HG02623 (cell line): ENCODE results near the gene SEMA6B.

ENCODE experiments used
- ATAC-seq: cut with Tn5 transposase; IDR thresholded peaks from one replicate; pipeline ENCODE4 v1.9.1; 2021; ENCODE audit warnings: moderate library complexity; ENCODE audit not compliant: unreplicated experiment

Gene SEMA6B

DNA sequence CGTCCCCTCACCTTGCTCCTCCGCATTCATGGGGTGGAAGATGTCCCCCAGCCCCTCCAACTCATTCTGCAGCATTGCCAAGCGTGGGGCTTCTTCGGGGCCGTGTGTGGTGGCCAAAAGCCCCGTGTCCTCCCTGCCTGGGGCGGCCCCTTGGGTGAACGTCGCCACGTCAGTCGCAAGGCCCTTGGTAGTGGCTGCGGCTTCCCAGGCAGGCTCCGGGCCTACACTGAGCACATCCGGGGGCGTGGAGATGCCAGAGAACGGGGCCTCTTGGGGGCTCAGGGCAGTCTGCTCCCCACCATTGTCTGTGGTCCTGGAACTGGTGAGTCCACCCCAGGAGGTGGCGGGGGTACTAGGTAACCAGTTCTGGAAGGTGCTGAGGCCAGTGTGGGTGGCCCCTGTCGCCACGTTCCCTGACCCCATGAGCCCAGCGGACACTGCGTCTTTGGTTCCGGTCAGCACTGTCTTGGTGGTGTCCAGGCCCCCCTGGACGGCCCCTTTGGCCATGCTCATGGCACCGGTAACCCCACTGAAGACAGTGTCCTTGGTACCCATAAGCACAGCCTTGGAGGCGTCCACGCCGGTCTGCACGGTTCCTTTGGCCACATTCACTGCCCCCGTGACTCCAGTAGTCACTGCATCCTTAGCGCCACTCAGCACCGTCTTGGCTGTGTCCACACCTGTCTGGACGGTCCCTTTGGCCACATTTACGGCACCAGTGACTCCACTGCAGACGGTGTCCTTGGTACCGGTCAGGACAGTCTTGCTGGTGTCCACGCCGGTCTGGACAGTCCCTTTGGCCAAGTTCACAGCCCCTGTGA, 48.8 kb downstream of the SEMA6B start:
- ATAC-seq = no peak

DNA sequence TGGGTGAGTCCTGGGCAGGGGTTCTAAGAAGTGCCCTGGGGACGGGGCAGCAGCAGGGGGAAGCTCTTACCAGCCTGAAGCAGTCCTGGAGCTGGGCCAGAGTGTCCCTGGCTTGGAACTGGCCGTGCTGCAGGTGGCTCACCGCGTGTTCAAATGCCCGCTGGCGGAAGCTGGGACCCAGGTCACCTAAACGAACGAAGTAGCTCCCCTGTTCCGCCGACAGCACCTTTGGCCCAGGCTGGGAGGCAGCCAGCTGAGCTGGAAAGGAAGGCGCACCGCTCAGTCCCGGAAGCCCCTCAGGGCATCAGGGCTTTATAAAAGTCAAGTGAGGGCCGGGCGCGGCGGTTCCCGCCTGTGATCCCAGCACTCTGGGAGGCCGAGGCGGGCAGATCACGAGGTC, 50.8 kb downstream of the SEMA6B start:
- ATAC-seq = no peak

DNA sequence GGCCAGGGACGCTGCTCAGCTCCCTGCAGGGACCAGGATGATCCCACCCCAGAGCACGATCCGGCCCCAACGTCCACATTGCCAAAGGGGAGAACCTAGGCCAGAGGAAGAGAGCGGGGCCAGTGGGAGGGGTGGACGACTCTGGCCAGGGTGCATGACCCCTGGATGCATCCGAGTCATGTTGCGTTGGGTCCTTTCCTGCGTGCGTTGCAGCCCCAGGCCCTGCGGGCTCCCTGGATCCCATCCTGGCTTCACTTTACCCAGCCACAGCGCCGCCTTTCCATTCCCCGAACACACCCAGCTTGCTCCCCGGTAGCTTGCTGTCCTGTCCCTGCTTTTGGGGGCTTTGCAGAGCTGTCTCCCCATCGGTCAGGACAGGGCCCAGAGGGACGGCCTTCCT, 51.7 kb downstream of the SEMA6B start:
- no peak for ATAC-seq

DNA sequence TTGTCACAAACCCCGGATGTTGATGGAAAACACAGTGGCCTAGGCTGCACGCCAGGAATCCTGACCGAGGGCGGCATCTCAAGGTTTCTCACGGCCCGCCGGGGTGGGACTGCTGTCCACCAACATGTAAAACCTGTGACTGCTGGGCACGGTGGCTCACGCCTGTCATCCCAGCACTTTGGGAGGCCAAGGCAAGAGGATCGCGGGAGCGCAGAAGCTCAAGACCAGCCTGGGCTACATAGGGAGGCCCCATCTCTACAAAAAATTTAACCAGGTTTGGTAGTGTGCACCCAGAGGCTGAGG, 52.4 kb downstream of the SEMA6B start:
- no peak for ATAC-seq

DNA sequence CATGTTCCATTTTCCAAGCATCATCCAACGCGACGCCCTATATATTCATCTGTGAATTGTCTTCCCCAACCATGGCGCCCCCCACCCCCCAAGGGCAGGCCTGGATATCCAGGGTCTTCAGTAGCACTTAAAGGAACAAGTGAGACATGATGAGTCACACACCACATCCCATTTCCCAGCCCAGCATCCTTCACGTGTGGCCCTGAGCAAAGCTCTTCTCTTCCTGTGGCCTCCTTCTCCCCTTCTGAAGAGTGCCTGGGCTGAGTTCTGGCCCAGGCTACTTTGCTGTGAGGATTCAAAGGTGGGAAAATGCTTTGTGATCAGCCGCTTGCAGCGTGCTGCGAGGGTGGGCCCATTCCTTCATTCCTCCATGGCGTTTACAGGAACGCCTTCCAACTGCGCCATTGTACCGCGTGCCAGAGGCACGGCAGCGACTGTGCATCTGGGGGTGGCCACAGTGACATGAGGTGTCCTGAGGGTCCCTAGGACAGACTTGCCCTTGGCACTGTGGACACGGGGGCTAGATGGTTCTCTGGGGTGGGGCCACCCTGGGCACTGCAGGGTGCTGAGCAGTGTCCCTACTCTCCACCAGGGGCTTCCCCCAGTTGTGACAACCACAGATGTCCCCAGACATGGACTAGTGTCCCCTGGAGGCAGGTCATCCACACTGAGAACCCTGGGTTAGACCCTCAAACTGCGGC, 52.9 kb downstream of the SEMA6B start:
- no peak for ATAC-seq

DNA sequence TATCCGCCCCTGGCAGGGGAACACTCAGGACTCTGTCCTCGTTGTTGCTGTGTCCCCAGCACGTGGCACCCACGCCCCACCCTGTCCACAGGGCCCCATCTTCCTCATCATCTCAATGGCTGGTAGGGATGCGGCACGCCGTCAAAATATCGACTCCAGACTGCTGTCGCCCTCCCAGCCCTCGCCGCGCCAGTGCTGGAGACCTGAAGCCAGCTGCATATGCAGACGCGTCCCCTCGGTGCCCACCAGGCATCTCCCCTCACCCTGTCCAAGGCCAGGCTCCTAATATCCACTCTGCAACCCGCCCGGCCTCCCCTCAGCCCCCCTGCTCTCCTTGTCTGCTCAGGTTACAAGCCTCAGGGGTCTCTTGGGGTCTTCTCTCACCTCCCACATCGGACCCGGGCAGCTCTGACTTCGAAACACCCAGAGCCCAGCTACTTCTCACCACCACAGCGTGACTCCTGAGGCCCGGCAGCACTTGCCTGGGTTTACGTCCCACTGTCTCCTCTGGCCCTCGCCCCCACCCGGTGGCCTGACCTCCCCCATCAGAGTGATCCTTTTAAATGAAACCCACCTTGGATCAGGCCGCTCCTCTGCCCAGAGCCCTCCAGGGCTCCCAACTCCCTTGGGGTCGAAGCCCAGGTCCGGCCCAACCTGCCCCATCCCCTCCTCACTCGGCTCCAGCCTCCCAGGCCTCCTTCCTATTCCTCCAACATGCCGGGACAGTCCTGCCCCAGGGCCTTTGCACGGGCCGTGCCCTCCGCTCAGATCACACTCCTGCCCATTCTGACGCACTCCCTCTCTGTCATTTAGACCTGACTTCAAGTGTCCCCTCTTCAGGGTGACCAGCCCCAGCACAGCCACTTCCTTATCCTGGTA, 53.7 kb downstream of the SEMA6B start:
- no peak for ATAC-seq

DNA sequence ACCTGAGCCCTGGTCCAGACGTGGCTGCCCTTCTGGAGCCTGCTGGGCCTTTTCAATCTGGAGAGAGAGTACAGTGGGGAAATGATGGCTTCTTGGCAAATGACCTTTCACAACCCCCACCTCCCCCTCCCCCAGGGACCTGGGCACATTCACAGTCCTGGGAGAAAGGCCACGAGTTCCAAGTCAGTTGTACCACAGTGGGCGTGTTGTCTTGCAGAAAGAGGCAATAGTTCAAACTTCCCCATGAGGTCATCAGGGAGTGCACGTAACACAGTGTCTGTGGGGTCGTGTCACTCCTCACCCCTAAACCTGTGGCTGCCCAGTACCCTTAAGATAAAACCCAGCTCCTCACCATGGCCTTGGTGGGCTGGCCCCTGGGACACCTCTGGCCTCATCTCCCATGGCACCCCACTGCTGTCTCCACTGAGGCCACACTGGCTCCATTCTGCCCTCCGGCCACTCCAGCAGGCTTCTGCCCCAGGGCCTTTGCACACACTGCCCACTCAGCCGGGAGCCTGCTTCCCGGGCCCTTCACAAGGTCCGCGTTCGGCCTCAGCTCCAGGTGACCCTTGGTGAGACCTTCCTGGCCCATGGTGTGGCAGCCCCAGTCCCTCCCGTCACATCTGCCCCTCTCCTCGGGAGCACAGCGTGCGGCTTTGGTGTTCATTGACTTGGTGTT, 54.5 kb downstream of the SEMA6B start:
- no peak for ATAC-seq

DNA sequence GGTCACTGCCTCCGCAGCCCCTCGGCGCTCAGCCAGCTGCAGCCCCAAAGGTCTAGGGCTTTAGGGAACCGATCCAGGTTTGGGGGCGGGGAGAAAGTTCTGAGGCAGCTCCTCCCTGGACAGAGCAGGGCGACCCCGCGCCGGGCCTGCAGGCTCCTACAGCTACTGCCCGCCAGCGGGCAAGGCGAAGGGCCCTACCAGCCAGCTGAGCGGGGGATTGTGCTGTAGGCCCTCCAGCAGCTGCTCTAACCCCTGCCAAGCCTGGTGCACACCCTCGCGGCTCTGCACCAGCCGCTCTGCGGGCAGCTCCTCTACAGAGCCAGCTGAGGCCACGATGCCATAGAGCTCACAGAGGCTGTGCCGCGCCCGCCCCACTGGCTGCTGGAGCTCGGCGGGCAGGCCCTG, 55.2 kb downstream of the SEMA6B start:
- no peak for ATAC-seq

DNA sequence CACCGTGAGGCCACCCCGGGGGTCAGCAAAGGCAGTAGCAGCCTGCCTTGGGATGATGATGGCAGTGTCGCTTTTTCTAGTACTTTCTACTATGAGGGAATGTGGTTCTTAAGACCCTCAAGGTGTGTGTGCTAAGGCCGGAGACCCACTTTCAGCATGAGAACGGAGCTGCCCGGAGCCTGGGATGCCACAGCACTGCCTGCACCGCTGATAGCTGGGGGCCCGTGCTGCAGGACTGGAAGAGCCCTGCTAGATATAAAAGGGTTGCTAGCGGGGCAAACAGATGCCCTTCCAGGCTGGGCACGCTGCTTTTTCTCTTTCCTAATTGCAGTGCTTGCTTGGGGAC, 55.7 kb downstream of the SEMA6B start:
- ATAC-seq = no peak

DNA sequence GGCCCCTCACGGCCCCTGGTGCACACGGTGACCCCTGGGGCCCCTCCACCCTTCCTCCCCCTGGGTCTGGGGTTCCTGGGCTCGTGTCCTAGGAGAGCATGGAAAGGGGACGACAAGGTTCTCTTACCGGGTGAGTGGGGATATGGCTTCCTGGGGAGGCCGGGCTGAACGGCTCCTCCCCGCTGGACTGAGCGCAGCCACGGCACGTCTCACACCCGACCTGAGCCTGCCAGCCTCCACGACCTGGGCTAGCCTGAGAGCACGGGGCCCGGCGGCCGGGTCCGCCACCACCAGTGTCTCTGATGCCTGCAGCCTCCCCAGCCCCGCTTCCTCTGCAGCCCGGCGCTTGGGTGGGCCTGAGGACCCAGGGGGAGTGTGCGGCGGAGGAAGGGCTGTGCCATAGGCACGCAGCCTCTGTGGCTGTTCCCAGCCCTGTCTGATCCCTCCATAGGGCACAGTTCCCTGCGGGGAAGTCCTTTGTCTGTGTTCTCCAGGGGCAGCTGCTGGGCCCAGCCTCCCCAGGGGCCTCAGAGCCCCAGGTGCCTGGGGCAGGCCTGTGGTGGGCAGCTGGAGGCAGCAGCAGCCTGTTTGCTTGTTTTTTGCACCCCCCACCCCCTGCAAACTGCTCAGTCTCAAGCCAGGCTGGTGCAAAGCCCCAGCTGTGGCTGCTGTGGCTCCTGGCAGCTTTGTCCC, 56.2 kb downstream of the SEMA6B start:
- ATAC-seq = no peak

DNA sequence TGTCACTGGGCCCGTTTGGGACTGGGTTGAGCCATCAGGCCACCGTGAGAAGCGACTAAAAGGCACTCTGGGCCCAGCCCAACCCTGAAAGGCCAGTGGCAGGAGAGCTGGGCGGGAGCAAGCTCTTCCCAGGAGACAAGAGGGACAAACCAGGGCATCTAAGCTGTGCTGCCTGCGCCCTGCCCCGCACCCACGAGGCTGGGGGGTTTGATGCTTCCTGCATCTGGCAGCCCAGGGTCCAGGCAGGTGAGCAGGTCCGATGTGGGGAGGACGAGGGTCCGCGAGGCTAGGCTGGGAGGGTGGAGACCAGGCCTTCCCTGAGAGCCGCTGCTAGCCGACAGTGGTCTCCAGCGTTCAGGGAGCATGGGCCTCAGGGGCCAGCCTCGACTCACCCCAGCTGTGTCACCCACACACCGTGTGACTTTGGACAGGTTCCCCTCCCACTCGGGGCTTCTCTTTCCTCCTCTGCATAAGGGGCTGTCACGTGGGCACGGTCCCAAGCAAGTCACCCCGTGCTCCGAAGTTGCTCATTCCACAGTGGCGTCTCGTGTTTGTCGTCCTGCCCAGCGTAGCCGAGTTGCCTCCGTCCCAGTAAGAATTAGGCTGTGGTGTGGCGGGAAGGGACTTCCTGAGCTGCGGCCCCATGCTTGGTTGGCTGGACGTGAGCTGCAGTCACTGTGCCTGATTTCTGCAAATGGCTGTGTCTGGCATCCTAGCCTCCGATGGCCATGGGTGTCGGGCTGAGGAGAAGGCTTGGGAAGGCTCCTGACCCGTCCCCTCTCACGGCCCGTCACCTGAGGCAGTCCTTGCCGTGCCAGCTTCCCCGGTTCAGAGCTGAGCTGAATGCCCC, 57.0 kb downstream of the SEMA6B start:
- ATAC-seq = no peak

DNA sequence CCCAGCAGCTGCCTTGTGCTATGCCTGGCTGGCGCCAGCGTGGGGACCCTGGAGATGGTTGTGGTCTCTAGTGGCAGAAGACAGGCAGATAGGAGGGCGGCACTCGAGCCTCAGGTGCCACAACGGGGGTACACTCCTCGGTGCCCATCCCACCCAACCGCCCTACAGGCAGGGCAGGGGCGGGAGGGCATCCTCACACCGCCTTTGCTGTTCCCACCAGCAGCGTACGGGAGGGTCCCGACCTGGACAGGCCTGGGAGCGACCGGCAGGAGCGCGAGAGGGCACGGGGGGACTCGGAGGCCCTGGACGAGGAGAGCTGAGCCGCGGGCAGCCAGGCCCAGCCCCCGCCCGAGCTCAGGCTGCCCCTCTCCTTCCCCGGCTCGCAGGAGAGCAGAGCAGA, 57.8 kb downstream of the SEMA6B start:
- ATAC-seq = no peak

DNA sequence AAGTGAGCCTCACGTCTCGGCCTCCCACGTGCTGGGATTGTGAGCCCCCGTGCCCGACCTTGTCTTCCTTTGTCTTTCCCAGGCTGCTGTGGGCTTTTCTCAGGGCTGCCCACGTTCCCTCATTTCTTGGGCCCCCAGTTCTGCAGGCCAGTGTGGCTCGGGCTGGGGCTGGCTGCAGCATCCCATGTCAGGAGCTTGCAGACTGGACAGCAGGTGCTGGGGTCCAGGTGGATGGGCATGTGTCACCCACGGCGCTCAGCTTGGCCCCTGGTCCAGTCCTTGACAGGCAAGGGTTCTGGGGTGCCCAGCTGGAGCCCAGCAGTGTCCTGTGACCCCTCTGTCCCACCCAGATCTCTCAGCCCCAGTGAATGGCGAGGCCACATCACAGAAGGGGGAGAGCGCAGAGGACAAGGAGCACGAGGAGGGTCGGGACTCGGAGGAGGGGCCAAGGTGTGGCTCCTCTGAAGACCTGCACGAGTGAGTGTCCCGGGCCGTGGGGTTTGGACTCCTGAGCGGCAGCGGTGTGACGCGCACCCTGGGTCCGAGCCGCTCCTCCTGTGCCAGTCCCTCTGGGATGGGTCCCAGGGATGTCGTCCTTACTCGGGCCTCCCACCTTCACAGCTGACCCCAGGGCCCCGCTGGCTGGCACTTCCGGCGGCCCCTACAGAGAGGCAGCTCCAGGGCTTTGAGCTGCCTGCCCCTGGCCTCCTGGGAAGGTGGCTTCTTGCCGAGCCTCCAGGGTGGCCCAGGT, 58.5 kb downstream of the SEMA6B start:
- ATAC-seq = no peak

DNA sequence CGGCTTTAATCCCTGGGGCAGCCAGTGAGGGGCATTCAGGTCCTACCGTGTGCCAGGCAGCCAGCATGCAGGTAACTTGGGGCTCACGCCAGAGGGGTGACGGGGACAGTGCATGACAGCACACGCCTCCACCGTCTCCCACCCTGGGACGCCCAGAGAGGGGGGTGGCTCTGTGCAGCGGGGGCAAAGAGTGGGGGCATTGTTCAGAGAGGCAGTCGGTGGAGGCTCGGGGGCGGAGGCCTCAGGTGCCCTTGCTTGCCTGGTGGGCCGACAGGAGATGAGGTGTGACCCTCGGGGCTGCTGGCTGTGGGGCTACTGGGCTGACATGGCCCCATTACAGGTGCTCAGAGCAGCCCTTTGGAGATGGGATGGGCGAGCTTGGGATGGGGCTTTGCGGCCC, 59.6 kb downstream of the SEMA6B start:
- ATAC-seq = no peak

DNA sequence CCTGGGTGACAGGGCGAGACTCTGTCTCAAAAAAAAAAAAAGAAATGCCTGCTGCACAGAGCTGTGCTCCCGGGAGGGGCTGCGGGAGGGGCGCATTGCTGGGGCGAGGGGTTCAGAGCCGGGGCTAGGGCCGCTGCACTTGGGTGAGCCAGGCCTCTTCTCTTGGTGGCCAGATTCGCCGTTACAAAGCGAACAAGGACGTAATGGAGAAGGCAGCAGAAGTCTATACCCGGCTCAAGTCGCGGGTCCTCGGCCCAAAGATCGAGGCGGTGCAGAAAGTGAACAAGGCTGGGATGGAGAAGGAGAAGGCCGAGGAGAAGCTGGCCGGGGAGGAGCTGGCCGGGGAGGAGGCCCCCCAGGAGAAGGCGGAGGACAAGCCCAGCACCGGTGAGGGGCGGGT, 60.2 kb downstream of the SEMA6B start:
- no peak for ATAC-seq

DNA sequence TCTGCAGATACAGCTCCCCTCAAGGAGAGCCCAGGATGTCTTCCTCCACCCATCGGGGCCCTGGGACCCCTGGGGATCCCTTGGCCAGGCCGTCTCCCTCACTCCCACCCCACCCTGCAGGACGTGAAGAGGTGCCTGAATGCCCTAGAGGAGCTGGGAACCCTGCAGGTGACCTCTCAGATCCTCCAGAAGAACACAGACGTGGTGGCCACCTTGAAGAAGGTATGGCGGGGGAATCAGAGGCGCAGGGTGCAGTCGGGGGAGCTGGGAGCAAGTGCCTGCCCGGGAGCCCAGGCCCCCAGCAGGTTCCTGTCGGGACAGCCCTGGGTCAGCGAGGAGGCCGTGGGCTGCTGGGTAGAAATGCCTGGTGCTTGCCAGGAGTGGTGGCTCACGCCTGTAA, 60.8 kb downstream of the SEMA6B start:
- no peak for ATAC-seq

DNA sequence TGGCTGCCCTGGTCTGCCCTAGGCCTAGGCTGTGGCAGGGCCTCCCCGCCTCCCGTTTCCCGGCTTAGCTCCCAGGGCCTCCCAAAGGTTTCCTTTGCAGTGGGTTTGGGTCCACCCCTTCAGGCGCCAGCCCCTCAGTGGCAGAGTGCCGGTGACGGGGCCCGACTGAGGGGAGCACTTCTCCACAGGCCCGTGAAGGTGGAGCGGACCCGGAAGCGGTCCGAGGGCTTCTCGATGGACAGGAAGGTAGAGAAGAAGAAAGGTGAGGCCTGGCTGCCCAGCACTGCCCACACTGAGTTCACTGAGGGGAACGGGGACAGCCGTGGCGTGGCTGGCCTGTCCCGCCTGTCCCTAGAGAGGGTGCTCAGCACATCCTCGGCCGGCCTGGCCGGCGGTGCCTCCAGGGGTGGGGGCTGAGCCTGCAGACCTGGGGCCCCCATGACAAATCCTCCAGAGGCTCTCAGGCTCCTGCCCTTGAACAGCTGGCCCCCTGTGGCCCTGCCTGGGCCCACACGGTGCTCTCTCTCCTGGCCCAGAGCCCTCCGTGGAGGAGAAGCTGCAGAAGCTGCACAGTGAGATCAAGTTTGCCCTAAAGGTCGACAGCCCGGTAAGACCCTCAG, 61.6 kb downstream of the SEMA6B start:
- no peak for ATAC-seq

DNA sequence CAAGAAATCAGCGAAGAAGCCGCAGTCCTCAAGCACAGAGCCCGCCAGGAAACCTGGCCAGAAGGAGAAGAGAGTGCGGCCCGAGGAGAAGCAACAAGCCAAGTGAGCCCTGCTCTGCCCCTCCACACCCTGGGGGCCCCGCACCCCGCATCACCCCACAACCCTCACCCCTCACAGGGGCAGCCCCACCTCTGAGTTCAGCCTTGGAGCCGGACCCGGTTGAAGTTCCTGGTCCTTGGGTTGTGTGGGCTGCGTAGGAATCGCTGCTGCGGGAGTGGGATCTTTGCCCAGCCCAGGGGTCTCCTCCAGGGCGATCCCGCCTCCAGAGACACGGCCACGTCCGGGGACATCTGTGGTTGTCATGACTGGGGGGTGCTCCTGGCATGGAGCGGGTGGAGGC, 63.2 kb downstream of the SEMA6B start:
- no peak for ATAC-seq

DNA sequence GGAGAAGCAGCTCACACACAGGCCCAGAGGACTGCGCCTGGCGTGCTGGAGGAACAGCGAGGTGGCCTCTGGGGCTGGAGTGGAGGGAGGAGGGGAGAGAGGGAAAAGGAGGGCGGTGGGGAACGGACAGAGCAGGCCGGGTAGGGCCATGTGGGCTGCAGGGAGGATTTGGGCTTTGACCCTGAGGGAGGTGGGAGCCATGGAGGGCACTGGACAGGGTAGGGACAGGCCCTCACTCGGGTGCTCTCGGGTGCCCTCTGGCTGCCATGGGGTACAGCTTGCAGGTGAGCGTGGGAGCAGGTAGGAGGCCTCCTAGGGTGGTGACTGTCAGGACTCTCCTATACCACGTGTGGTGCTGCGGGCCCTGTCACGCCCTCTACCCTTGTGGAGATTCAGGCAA, 64.0 kb downstream of the SEMA6B start:
- ATAC-seq = no peak
